H1 (cell line): ENCODE data around the gene DOCK1. TPM values are rescaled to one million over a fixed set of nuclear protein-coding genes. Genes with fewer than 3 reads are reported as not detected.

ENCODE experiments used
- CTCF ChIA-PET: fragments of 300-600 bp; sonication (Branson Sonifier 250); formaldehyde crosslinking; loops from one replicate; lab custom pipeline; 2021; ENCODE audit not compliant: partially characterized antibody; lab: Charles Lee
- POLR2A ChIA-PET: fragments of 300-600 bp; sonication (Branson Sonifier 250); formaldehyde crosslinking; loops from one replicate; lab custom pipeline; 2021; ENCODE audit warnings: inconsistent platforms; ENCODE audit not compliant: partially characterized antibody; lab: Charles Lee
- DNase-seq, 2 experiments: peaks; one replicate each; pipeline versions ENCODE4 v3.0.0 to v3.0.0-alpha.2; 2010 to 2022; ENCODE audit warnings: low spot score in 2 of 2, low read depth in 1 of 2, mixed read lengths in 1 of 2
- FAIRE-seq: peaks from 2 replicates; lab custom pipeline; 2011; peaks lifted over from hg19 to GRCh38; lab: Jason Lieb, UNC
- H2AFZ ChIP-seq: 2 replicates; pipeline ENCODE4 v1.8.1; 2012; ENCODE audit warnings: low read length, inconsistent platforms
- H2AK5ac ChIP-seq: 2 replicates; pipeline ENCODE4 v1.6.1; 2013; ENCODE audit warnings: low read depth, low read length
- H2BK120ac ChIP-seq: replicated peaks from 2 replicates; pipeline ENCODE3; 2013; ENCODE audit warnings: low read depth, low read length, inconsistent platforms
- H2BK12ac ChIP-seq: 2 replicates; pipeline ENCODE4 v1.6.1; 2013; ENCODE audit warnings: low read depth, low read length
- H2BK15ac ChIP-seq: 2 replicates; pipeline ENCODE4 v1.6.1; 2013; ENCODE audit warnings: low read length
- H2BK20ac ChIP-seq: 2 replicates; pipeline ENCODE4 v1.6.1; 2013; ENCODE audit warnings: low read length
- H2BK5ac ChIP-seq: 2 replicates; pipeline ENCODE4 v1.6.1; 2013; ENCODE audit warnings: low read depth, low read length
- H3K14ac ChIP-seq: 2 replicates; pipeline ENCODE4 v1.6.1; 2013; ENCODE audit warnings: inconsistent platforms; ENCODE audit not compliant: insufficient read length
- H3K18ac ChIP-seq: 2 replicates; pipeline ENCODE4 v1.6.1; 2013; ENCODE audit warnings: low read length; ENCODE audit errors: extremely low read depth
- H3K23ac ChIP-seq: 2 replicates; pipeline ENCODE4 v1.6.1; 2013; ENCODE audit warnings: inconsistent platforms; ENCODE audit not compliant: insufficient read length
- H3K23me2 ChIP-seq: 2 replicates; pipeline ENCODE4 v1.6.1; 2013; ENCODE audit warnings: low read depth, low read length
- H3K27ac ChIP-seq: 2 replicates; pipeline ENCODE4 v1.6.1; 2011; ENCODE audit warnings: low read depth, low read length, inconsistent platforms
- H3K27me3 ChIP-seq, 4 experiments: replicated peaks in 1 of 4; 1 replicate in 1 of 4; 2 replicates in 3 of 4; pipeline versions ENCODE4 v1.6.1 to v1.8.1; 2011 to 2013; ENCODE audit warnings: low read length in 3 of 4, mild to moderate bottlenecking in 3 of 4, inconsistent platforms in 2 of 4, mixed read lengths in 2 of 4, moderate library complexity in 1 of 4; ENCODE audit not compliant: control insufficient read depth in 3 of 4, insufficient read depth in 3 of 4; ENCODE audit errors: extremely low read depth in 1 of 4
- H3K36me3 ChIP-seq, 4 experiments: 2 replicates each; pipeline versions ENCODE4 v1.6.1 to v1.8.1; 2011 to 2013; ENCODE audit warnings: mild to moderate bottlenecking in 4 of 4, low read length in 3 of 4, moderate library complexity in 2 of 4, control low read depth in 1 of 4, inconsistent platforms in 1 of 4; ENCODE audit not compliant: insufficient read depth in 4 of 4, control insufficient read depth in 2 of 4
- H3K4ac ChIP-seq: replicated peaks from 2 replicates; pipeline ENCODE3; 2013; ENCODE audit warnings: low read length, low read depth, mixed read lengths, inconsistent platforms; ENCODE audit not compliant: insufficient read length
- H3K4me1 ChIP-seq, 4 experiments: replicated peaks in 1 of 4; 1 replicate in 1 of 4; 2 replicates in 3 of 4; pipeline versions ENCODE4 v1.6.1 to v1.8.1; 2011 to 2013; ENCODE audit warnings: low read length in 3 of 4, inconsistent platforms in 2 of 4, mixed read lengths in 1 of 4; ENCODE audit not compliant: insufficient read depth in 4 of 4, control insufficient read depth in 3 of 4
- H3K4me2 ChIP-seq, 2 experiments: 2 replicates each; pipeline versions ENCODE4 v1.6.1 to v1.8.1; 2011 to 2013; ENCODE audit warnings: low read depth in 2 of 2, low read length in 2 of 2, control low read depth in 1 of 2, inconsistent platforms in 1 of 2, mild to moderate bottlenecking in 1 of 2; ENCODE audit not compliant: insufficient read depth in 1 of 2
- H3K4me3 ChIP-seq, 4 experiments: fragments of 200-600, 300-600 bp in 1 of 4; sonication (generic), shearing (Covaris generic), sonication (Bioruptor Twin) in 1 of 4; 2 replicates each; pipeline versions ENCODE4 v1.5.1 to v1.8.1; 2011 to 2016; ENCODE audit warnings: low read length in 4 of 4, low read depth in 3 of 4, control low read depth in 2 of 4, inconsistent platforms in 2 of 4, mild to moderate bottlenecking in 2 of 4, mixed read lengths in 1 of 4, moderate library complexity in 1 of 4; ENCODE audit not compliant: insufficient read depth in 2 of 4; ENCODE audit errors: extremely low read depth in 1 of 4
- H3K56ac ChIP-seq: replicated peaks from 2 replicates; pipeline ENCODE3; 2013; ENCODE audit warnings: low read depth, mild to moderate bottlenecking, mixed read lengths, low read length, inconsistent platforms; ENCODE audit not compliant: insufficient read length
- H3K79me1 ChIP-seq: 2 replicates; pipeline ENCODE4 v1.6.1; 2013; ENCODE audit warnings: low read depth, low read length, control low read depth
- H3K79me2 ChIP-seq, 2 experiments: 2 replicates each; pipeline versions ENCODE4 v1.6.1 to v1.8.1; 2012 to 2013; ENCODE audit warnings: low read length in 2 of 2, mild to moderate bottlenecking in 2 of 2, inconsistent platforms in 1 of 2; ENCODE audit not compliant: insufficient read depth in 2 of 2, control insufficient read depth in 1 of 2
- H3K9ac ChIP-seq, 4 experiments: replicated peaks in 1 of 4; 1 replicate in 1 of 4; 2 replicates in 3 of 4; pipeline versions ENCODE4 v1.6.1 to v1.8.1; 2011 to 2013; ENCODE audit warnings: low read depth in 3 of 4, low read length in 3 of 4, control low read depth in 2 of 4, mild to moderate bottlenecking in 2 of 4, moderate library complexity in 2 of 4, inconsistent platforms in 1 of 4; ENCODE audit errors: extremely low read depth in 1 of 4
- H3K9me3 ChIP-seq, 2 experiments: 2 replicates each; pipeline versions ENCODE4 v1.6.1 to v1.8.1; 2012 to 2013; ENCODE audit warnings: mild to moderate bottlenecking in 2 of 2, moderate library complexity in 2 of 2, control low read depth in 1 of 2, inconsistent platforms in 1 of 2, low read depth in 1 of 2, low read length in 1 of 2, mixed read lengths in 1 of 2; ENCODE audit not compliant: insufficient read depth in 2 of 2
- H4K20me1 ChIP-seq, 2 experiments: replicated peaks in 1 of 2; 2 replicates each; pipeline versions ENCODE3 to v1.8.1; 2011 to 2013; ENCODE audit warnings: inconsistent platforms in 2 of 2, low read length in 2 of 2, mild to moderate bottlenecking in 1 of 2; ENCODE audit not compliant: insufficient read depth in 2 of 2, control insufficient read depth in 1 of 2
- H4K5ac ChIP-seq: 2 replicates; pipeline ENCODE4 v1.6.1; 2013; ENCODE audit warnings: low read length, low read depth, mixed read lengths, inconsistent platforms; ENCODE audit not compliant: insufficient read length
- H4K8ac ChIP-seq: 2 replicates; pipeline ENCODE4 v1.8.0; 2013; ENCODE audit warnings: mild to moderate bottlenecking, moderate library complexity, low read length, inconsistent platforms; ENCODE audit not compliant: insufficient read depth; ENCODE audit errors: extremely low read depth
- H4K91ac ChIP-seq: replicated peaks from 2 replicates; pipeline ENCODE3; 2013; ENCODE audit warnings: low read length, mixed read lengths, inconsistent platforms; ENCODE audit not compliant: insufficient read length
- ASH2L ChIP-seq: fragments of 200-600, 300-600 bp; sonication (generic); IDR thresholded peaks from one replicate; pipeline ENCODE4 v1.7.1; 2017; ENCODE audit warnings: low read length
- CEBPB ChIP-seq: IDR thresholded peaks from 2 replicates; pipeline ENCODE4 v1.6.1; 2012; ENCODE audit warnings: low read depth, low read length
- CTCF ChIP-seq, 3 experiments: IDR thresholded peaks; 1 replicate in 2 of 3; 2 replicates in 1 of 3; pipeline versions ENCODE4 v1.5.1 to v1.6.1; 2011; ENCODE audit warnings: low read length in 3 of 3, mild to moderate bottlenecking in 3 of 3, inconsistent platforms in 2 of 3, low read depth in 1 of 3, moderate library complexity in 1 of 3; ENCODE audit not compliant: insufficient read depth in 1 of 3; ENCODE audit errors: control extremely low read depth in 1 of 3
- GABPA ChIP-seq: IDR thresholded peaks from 2 replicates; pipeline ENCODE4 v1.6.1; 2011; ENCODE audit warnings: mild to moderate bottlenecking, low read length, moderate library complexity, borderline replicate concordance; ENCODE audit not compliant: insufficient read depth
- SP1 ChIP-seq: IDR thresholded peaks from 2 replicates; pipeline ENCODE4 v1.6.1; 2011; ENCODE audit warnings: low read depth, low read length
- TCF12 ChIP-seq: IDR thresholded peaks from 2 replicates; pipeline ENCODE4 v1.6.1; 2011; ENCODE audit warnings: low read depth, mild to moderate bottlenecking, low read length
- WGBS, 2 experiments: shearing (Covaris generic) in 1 of 2; methylation state at CpG; one replicate each; pipeline versions ENCODE4 v1.1.6 to v1.1.7; 2013 to 2015; ENCODE audit warnings: low lambda C conversion rate in 2 of 2, mixed read lengths in 2 of 2, inconsistent platforms in 1 of 2, low coverage in 1 of 2, missing lambda C conversion rate in 1 of 2; ENCODE audit not compliant: insufficient replicate concordance in 2 of 2, insufficient coverage in 1 of 2, insufficient read length in 1 of 2; ENCODE audit errors: extremely low coverage in 1 of 2, missing lambda C conversion rate in 1 of 2; 5-methylcytosine and 5-hydroxymethylcytosine counted together
- polyA plus RNA-seq, 7 experiments: library from polyadenylated mRNA; depleted of rRNA in 3 of 7; stranded (reverse) in 5 of 7; unstranded in 2 of 7; fragments of >200 nt in 5 of 7; fragments of 200-250 nt in 2 of 7; gene quantifications; 1 replicate in 5 of 7; 2 replicates in 1 of 7; 4 replicates in 1 of 7; pipeline versions ENCODE4 v1.2.1 to v1.2.3, GENCODE V29; 2011 to 2013; ENCODE audit warnings: missing spikeins in 2 of 7, mixed read lengths in 2 of 7
- total RNA-seq: library from RNA; stranded (reverse); fragmentation: NEBNext Ultra II Directional; extraction: Animal tissue kit (Norgen Biotek cat#: 25700); gene quantifications from 2 replicates; pipeline ENCODE4 v1.2.1, GENCODE V29; 2021

Gene DOCK1
- total and polyA plus RNA-seq, 2 of the 8 experiments (the other 6 are each of a cell fraction or from before 2014, with no cell fraction given), result 11.6 to 53.0 TPM

- POLR2A ChIA-PET, result no interaction called here
- Histone ChIP-seq H2BK20ac (no peak overlapping the region), H3K79me2 (no peaks in the 10 kb centered on the region), H2BK120ac (no peak overlapping the region), H3K9ac (no peak overlapping the region), H2BK12ac (no peak overlapping the region), H3K14ac (no peak overlapping the region), H3K27me3 (no peaks in the 10 kb centered on the region), H4K5ac (no peak overlapping the region), H2BK5ac (no peak overlapping the region), H3K79me1 (0 out of 2 replicates have a peak, but pooled peaks cover 2% of the 10 kb centered on the region), H3K4me3 (no peak overlapping the region), H4K20me1 (peaks cover 0 to 1% of the 10 kb centered on the region in 2 experiments)
- FAIRE-seq (no peak), DNase-seq (no peak)
- WGBS, 2 experiments, result 90% methylated on average over 2 of the region's 2 CpGs; no CpG with 5 or more reads in 1 of the 2 experiments
- CTCF ChIA-PET, result interaction anchor here (0.9 to 1.8 kb wide), 4 partner anchors 9 to 141 kb away, joined by 3 to 5 read pairs (median 3); no protein-coding TSS in a partner anchor
- no peak for TF ChIP-seq CTCF (IDR thresholded peaks at IDR 0.05; ENCODE audit: control extremely low read depth in 1 of 3, insufficient read depth in 1 of 3, low read depth in 1 of 3, low read length in 3 of 3)
- no peak for TF ChIP-seq ASH2L
- TF ChIP-seq CEBPB, result no peak
- no peak for TF ChIP-seq TCF12
- TF ChIP-seq GABPA, result no peak
- TF ChIP-seq SP1, result no peak
- TF ChIP-seq, all 59 proteins: peak for 0
- Histone ChIP-seq H3K36me3 (no peaks in the 10 kb centered on the region), H3K4me1 (peaks cover 0 to 4% (median 1%) of the 10 kb centered on the region in 4 experiments; a peak in 2 of 7 replicates), H3K9me3 (no peaks in the 10 kb centered on the region), H3K4me2 (no peak overlapping the region), H3K23ac (no peak overlapping the region), H2BK15ac (no peak overlapping the region), H3K18ac (no peak overlapping the region), H2AFZ (no peak overlapping the region), H3K27ac (no peak overlapping the region), H3K23me2 (no peaks in the 10 kb centered on the region), H3K4ac (no peak overlapping the region), H2AK5ac (no peak overlapping the region), H4K8ac (no peak overlapping the region), H4K91ac (no peak overlapping the region), H3K56ac (no peak overlapping the region)
Measured at GRCh38 chr10:127207081-127207480, 301.9 kb downstream of the DOCK1 start.
